ENCODE data around the gene EPN3.

GRCh38 chr17:50585891-50586290 is 53.4 kb downstream of the EPN3 start:
- TF ChIP-seq EZH2phosphoT487 (conservative IDR thresholded peaks at IDR 0.05; ENCODE audit: low read length) (no peak), CTCF (IDR thresholded peaks at IDR 0.05; ENCODE audit: insufficient read depth, low read length, poor library complexity, severe bottlenecking) (no peak)
